ENCODE measurements around the gene USF3.

USF3 gene

GRCh38 chr3:113658107-113658506 is 38.3 kb downstream of the USF3 start:
- CTCF ChIA-PET, result interaction anchor here (0.9 kb wide), 1 partner anchor 180 kb away, joined by 3 read pairs; the partner anchor contains the start of gene GRAMD1C
- POLR2A ChIA-PET, result no interaction called here
- TF ChIP-seq, protein P1, sequence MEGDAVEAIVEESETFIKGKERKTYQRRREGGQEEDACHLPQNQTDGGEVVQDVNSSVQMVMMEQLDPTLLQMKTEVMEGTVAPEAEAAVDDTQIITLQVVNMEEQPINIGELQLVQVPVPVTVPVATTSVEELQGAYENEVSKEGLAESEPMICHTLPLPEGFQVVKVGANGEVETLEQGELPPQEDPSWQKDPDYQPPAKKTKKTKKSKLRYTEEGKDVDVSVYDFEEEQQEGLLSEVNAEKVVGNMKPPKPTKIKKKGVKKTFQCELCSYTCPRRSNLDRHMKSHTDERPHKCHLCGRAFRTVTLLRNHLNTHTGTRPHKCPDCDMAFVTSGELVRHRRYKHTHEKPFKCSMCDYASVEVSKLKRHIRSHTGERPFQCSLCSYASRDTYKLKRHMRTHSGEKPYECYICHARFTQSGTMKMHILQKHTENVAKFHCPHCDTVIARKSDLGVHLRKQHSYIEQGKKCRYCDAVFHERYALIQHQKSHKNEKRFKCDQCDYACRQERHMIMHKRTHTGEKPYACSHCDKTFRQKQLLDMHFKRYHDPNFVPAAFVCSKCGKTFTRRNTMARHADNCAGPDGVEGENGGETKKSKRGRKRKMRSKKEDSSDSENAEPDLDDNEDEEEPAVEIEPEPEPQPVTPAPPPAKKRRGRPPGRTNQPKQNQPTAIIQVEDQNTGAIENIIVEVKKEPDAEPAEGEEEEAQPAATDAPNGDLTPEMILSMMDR (IDR thresholded peaks at IDR 0.05; ENCODE audit: insufficient read depth, low read length, missing control alignments), result no peak
- no peak overlapping the region for H3K4me3 ChIP-seq (ENCODE audit: low read depth, low read length)
- DNase-seq (ENCODE audit: low read depth, low spot score), result no peak

- TF ChIP-seq, protein P1 (IDR thresholded peaks at IDR 0.05; ENCODE audit: insufficient read depth, low read length, missing control alignments), result no peak
- ChIA-PET POLR2A (no interaction called here), CTCF (interaction anchor here (1.0 kb wide), 1 partner anchor 8 kb away, joined by 3 read pairs; no protein-coding TSS in a partner anchor)
- H3K4me3 ChIP-seq (ENCODE audit: low read depth, low read length), result no peak overlapping the region
- no peak for DNase-seq (ENCODE audit: low read depth, low spot score)
Measured at GRCh38 chr3:113654851-113655250, 41.6 kb downstream of the USF3 start.

DNA sequence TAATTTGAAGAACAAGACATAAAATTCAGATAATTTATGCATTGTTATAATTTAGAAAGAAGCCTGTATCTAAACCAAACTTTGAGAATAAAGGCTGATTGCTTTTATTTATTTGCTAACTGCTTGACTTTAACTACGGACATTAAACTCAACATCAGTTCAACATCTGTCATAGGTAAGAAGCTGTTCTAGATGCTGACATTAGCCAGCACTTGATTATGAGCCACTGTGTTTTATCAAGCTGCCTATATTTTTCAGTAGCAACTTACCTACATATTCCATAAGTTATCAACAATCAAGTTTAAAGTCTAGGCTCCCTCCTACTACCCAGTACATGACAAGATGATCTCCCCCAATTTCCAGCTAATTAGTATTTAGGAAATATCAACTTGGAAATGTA is 42.1 kb downstream of the USF3 start:
- POLR2A ChIA-PET, result interaction anchor here (0.6 kb wide), 1 partner anchor 642 kb away, joined by 5 read pairs; no protein-coding TSS in a partner anchor
- TF ChIP-seq, protein P1 (IDR thresholded peaks at IDR 0.05; ENCODE audit: insufficient read depth, low read length, missing control alignments), result no peak

GRCh38 chr3:113649174-113649845 is 47.1 kb downstream of the USF3 start:
- no peak for DNase-seq (ENCODE audit: low read depth, low spot score)
- ChIA-PET CTCF (interaction anchor here (1.0 to 1.4 kb wide), 2 partner anchors 21 to 36 kb away, joined by 3 to 4 read pairs; no protein-coding TSS in a partner anchor), POLR2A (no interaction called here)
- no peak overlapping the region for H3K4me3 ChIP-seq (ENCODE audit: low read depth, low read length)
- TF ChIP-seq, protein P1 (IDR thresholded peaks at IDR 0.05; ENCODE audit: insufficient read depth, low read length, missing control alignments), result no peak

More for the DNA sequence above, 42.1 kb downstream of the USF3 start:
- CTCF ChIA-PET, result interaction anchor here (1.0 kb wide), 1 partner anchor 9 kb away, joined by 3 read pairs; no protein-coding TSS in a partner anchor
- H3K4me3 ChIP-seq (ENCODE audit: low read depth, low read length), result no peak overlapping the region
- DNase-seq (ENCODE audit: low read depth, low spot score), result no peak

GRCh38 chr3:113648524-113648923 is 47.9 kb downstream of the USF3 start:
- POLR2A ChIA-PET, result no interaction called here
- TF ChIP-seq, protein P1 (IDR thresholded peaks at IDR 0.05; ENCODE audit: insufficient read depth, low read length, missing control alignments), result no peak
- no peak for DNase-seq (ENCODE audit: low read depth, low spot score)
- CTCF ChIA-PET, result interaction anchor here (1.4 kb wide), 1 partner anchor 21 kb away, joined by 4 read pairs; no protein-coding TSS in a partner anchor
- no peak overlapping the region for H3K4me3 ChIP-seq (ENCODE audit: low read depth, low read length)

- H3K4me3 ChIP-seq (ENCODE audit: low read depth, low read length), result no peak overlapping the region
- CTCF ChIA-PET, result no interaction called here
- POLR2A ChIA-PET, result no interaction called here
- DNase-seq (ENCODE audit: low read depth, low spot score), result no peak
- TF ChIP-seq, protein P1 (IDR thresholded peaks at IDR 0.05; ENCODE audit: insufficient read depth, low read length, missing control alignments), result no peak
Measured at GRCh38 chr3:113643583-113643982, 52.9 kb downstream of the USF3 start.

Data from AG04449 (cell line).